HG03520 (cell line): ENCODE data around the gene ANKRD44.
"Not testable (repeated sequence)": the region's sequence is repeated elsewhere in the genome, so short reads cannot be mapped to it uniquely, and the experiment has no call there.

ENCODE experiments used
- ATAC-seq: cut with Tn5 transposase; IDR thresholded peaks from one replicate; pipeline ENCODE4 v1.9.1; 2021; ENCODE audit warnings: mild to moderate bottlenecking, moderate library complexity; ENCODE audit not compliant: unreplicated experiment

ANKRD44 gene

GRCh38 chr2:197085665-197086064 is 224.9 kb downstream of the ANKRD44 start:
- ATAC-seq = no peak

DNA sequence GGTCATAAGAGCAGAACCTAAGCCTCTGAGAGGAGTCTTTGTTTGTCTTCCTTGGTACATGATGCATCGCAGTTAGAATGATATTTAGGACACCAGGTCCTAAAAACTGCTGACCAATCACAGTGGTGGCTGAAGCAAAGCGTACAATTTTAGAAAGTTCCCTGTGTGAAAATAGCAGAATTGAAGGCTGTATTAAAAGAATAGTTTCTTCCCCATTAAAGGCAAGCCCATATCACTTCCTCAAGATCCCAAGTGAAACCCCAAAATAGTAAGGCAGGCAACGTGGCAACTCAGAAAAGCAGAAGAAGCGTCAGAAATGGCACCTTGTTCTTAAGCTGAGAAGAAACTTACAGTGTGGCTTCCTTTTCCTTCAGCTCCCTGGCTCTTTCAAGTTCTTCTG is 229.3 kb downstream of the ANKRD44 start:
- no peak for ATAC-seq

DNA sequence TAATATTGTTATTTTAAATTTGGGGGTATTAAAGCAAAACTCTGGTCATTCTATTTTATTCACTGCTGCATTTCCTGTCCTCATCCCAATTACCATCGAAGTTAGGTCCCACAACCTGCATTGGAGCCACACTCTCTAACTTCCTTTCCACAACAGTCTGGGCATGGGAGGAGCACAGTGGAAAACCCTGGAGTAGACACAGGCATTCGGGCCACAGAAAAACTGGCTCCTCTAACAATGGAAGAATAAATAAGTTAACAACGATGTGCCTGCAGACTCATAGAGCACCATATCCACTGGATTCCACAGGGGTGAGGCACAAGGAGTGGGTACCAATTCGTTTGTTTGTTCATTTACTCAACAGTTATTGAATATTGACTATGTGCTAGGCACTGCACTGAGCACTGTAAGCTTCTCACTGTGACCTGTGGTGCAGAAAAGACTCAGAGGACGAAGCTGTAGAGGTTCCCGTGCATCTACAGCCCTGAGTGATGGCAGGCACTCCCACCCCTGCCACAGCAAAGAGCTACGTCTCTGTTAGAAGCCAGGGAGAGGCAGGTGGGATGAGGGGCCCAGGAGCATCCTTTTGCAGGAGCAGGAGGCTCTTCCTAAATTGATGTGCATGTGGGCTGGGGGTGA is 229.9 kb downstream of the ANKRD44 start:
- ATAC-seq = no peak

GRCh38 chr2:197079832-197080555 is 230.6 kb downstream of the ANKRD44 start:
- no peak for ATAC-seq

DNA sequence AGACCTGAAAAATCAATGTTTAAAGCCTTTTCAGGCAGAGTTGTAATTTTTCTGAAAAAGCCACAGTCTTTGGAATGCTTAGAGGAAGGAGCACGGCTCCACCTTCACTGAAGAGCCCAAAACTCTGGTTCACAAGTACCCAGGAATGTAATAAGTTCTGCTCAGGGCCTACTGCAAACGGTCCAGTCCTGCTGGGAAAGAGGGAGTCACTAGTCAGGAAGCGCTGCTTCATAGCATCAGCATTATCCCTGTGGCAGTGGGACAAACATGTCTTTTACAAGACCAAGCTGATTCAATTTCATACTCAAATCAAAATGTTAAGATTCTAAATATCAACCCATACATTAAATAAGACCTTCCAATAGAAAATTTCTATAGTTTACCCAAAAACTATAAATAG is 231.2 kb downstream of the ANKRD44 start:
- ATAC-seq = no peak

DNA sequence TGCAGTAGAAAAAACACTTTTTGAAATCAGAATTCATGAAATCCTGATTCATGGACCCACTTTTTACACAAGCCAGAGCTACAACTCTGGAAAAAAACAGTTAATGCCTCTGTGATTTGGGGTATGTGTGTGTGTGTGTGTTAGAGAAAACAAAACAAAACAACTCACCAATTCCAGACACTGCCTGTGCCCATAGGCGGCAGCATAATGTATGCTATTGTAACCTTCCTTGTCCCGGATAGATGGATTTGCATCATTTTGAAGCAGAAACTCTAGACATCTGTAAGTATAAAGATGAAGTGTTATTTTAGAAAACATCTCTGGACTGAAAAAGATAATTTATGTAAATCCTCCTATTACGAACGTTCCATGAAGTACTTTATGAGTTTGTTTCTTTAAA is 232.0 kb downstream of the ANKRD44 start:
- ATAC-seq = no peak

- ATAC-seq = no peak
Observed at GRCh38 chr2:197077336-197077735, 233.2 kb downstream of the ANKRD44 start.

DNA sequence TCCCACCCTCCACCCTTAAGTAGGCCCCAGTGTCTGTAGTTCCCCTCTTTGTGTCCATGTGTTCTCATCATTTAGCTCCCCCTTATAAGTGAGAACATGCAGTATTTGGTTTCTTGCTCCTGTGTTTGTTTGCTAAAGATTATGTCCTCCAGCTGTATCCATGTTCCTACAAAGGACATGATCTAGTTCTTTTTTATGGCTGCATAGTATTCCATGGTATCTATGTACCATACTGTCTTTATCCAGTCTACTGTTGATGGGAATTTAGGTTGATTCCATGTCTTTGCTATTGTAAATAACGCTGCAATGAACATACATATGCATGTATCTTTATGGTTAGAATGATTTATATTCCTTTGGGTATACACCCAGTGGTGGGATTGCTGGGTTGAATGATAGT is 233.9 kb downstream of the ANKRD44 start:
- ATAC-seq = no peak

- ATAC-seq = no peak
Observed at GRCh38 chr2:197075754-197076337, 234.7 kb downstream of the ANKRD44 start.

- no peak for ATAC-seq
Observed at GRCh38 chr2:197075281-197075680, 235.3 kb downstream of the ANKRD44 start.

DNA sequence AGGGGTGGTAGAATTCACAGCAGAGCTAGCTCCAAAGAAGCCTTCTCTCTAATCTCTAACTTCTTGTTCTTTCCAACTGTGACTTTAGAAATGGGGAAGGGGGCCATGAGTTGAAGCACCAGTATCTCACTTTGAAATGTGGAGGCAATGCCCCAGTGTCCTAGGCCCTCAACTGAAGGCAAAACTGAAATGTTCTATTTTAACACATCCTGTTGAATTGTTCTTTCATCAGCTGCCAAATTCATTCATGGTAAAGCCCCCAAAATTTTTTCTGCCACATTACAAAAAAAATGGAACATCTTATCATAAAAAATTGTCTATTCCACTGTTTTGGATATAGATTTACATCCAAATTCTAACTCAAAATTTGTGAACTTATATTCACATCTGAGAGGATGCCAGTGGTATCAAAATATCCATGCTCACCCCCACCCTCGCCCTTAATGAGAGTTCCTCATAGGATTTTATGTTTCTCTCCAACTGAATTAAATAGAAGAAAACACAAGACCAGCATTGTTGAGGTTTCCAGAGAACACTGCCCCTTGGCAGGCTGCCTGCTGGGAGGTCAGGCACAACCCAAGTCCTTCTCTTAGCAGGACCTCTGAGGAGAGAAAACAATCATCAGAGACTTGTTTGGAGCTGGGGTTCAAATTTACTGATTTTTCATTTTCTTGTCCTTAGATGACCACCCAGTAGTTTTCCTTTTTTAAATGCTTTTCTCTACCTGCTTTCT is 236.7 kb downstream of the ANKRD44 start:
- ATAC-seq = no peak

- ATAC-seq = no peak
Observed at GRCh38 chr2:197073270-197073669, 237.3 kb downstream of the ANKRD44 start.

DNA sequence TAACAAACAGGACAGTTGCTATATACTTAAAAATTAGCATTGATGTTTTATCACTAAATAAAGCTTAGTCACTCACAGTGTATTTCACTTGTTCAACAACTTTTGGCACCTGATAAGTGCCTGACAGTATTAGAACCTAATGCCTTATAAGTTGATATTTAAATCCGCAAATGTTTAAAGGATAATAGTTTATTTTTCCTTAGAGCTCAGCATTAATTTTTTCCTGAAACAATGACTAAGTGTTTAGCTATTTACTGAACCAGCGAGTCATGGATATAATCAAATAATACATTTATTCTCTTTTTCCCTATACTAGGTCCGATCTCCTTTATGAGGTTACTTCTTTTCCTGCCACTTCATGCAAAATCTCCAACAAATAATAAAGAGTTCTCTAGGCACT is 238.0 kb downstream of the ANKRD44 start:
- no peak for ATAC-seq

- no peak for ATAC-seq
Observed at GRCh38 chr2:197071790-197072436, 238.7 kb downstream of the ANKRD44 start.

DNA sequence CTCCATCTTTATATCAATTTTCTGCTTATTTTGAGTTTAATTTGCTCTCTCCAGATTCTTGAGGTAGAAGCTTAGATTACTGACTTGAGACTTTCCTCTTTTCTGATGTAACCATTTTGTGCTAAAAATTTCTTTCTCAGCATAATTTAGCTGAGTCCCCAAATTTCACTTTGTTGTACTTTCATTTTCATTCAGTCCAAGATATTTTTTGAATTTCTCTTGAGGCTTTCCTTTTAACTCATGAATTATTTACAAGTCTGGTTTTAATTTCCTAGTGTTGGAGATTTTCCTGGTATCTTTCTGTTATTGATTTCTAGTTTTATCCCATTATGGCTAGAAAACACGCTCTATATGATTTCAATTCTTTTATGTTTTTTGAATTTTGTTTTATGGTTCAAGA is 239.4 kb downstream of the ANKRD44 start:
- ATAC-seq = no peak

- no peak for ATAC-seq
Observed at GRCh38 chr2:197069958-197070357, 240.6 kb downstream of the ANKRD44 start.

DNA sequence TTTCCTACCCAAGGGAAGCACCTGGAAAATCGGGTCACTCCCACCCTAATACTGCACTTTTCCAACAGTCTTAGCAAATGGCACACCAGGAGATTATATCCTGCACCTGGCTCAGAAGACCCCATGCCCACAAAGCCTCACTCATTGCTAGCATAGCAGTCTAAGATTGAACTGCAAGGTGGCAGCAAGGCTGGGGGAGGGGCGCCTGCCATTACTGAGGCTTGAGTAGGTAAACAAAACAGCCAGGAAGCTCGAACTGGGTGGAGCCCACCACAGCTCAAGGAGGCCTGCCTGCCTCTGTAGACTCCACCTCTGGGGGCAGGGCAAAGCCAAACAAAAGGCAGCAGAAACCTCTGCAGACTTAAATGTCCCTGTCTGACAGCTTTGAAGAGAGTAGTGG is 248.0 kb downstream of the ANKRD44 start:
- not testable (repeated sequence) for ATAC-seq

DNA sequence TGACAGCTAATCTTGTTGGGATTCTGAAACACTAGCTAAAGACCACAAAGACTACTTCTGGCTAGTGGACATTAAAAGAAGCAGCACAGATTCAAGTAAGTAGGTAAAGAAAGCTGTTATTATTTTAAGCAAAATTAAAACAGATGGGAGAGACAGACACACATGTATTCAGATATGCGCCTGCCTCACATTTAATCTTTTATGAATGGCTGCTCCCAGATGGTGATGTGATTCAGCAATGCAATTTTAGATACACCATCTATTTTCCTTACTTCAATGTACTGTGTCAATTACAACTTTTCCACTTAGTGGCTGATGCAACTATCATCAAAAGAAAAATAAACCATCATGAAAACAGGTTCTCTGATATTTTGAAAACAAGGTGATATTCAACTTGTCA is 251.1 kb downstream of the ANKRD44 start:
- no peak for ATAC-seq

DNA sequence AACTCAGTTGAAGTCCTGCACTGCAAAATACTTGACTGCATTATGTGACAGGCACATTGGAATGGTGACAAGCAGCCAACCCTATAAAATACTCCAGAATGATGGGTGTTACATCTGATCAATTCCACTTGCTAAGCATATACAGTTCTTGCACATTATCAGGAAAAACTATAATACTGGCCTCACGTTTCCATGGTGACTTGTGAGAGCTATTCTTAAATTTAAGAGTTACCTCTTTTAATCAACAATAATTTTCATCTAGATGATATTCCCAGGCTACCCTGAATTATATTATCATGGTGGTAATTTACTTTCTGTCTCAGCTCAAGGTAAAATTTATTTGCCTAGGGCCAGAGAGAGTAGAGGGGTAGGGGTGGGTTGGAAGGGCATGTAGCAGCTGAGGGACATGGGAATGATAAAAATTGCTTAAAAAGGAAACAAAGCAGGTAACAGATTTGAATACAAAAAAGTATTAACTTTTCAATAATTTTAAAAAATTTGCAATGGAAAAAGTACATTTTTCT is 251.7 kb downstream of the ANKRD44 start:
- ATAC-seq = no peak

- no peak for ATAC-seq
Observed at GRCh38 chr2:197057959-197058358, 252.6 kb downstream of the ANKRD44 start.

GRCh38 chr2:197055045-197055444 is 255.5 kb downstream of the ANKRD44 start:
- ATAC-seq = no peak
